Measurements from ENCODE around the gene NUDT22.

Gene NUDT22

GRCh38 chr11:64259533-64260067 is 33.5 kb downstream of the NUDT22 start:
- no peak for DNase-seq

DNA sequence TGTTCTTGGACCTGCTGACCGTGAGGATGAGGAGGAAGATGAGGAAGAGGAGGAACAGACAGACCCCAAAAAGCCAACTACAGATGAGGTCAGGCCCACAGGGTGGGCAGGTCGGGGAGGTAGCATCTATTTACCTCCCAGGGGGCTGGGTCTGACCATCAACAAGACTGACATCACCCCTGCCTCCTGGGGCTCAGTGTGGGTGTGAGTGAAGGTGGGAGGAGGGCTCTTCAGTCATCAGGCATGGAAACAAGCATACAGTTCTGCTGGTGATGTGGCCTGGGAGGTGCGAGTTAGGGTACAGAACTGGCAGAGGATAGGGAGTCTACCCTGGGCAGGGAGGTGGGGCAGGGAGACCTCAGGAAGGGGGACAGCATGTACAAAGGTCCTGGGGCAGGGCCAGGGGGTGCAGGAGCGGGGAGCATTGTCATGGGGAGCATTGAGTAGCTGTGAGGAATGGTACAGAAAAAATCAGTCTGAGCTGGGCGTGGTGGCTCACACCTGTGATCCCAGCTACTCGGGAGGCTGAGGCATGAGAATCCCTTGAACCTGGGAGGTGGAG is 34.2 kb downstream of the NUDT22 start:
- DNase-seq, result no peak

DNA sequence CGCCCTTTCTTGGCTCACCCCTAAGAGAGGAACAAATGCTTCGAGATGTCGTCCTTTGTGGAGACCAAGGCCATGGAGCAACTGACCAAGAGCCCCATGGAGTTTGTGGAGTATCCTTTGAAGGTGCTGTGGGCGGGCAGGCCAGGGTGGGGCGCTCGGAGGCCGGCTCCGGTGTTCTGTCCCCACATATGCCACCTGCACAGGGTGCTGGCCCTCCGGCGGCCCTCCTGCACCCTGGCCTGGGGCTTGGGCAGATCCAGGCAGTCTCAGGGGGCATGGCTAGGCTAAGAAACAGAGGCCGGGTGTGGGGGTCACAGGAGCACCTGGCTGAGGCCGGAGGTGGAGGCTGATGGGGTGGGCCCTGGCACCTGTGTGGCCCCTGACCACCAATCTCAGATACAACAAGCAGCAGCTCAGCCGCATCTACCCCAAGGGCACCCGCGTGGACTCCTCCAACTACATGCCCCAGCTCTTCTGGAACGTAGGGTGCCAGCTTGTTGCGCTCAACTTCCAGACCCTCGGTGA is 35.5 kb downstream of the NUDT22 start:
- no peak for DNase-seq

- no peak for DNase-seq
Observed at GRCh38 chr11:64262271-64263002, 36.4 kb downstream of the NUDT22 start.

- DNase-seq, result no peak
Observed at GRCh38 chr11:64263021-64263946, 37.2 kb downstream of the NUDT22 start.

GRCh38 chr11:64263947-64264317 is 37.9 kb downstream of the NUDT22 start:
- no peak for DNase-seq

DNA sequence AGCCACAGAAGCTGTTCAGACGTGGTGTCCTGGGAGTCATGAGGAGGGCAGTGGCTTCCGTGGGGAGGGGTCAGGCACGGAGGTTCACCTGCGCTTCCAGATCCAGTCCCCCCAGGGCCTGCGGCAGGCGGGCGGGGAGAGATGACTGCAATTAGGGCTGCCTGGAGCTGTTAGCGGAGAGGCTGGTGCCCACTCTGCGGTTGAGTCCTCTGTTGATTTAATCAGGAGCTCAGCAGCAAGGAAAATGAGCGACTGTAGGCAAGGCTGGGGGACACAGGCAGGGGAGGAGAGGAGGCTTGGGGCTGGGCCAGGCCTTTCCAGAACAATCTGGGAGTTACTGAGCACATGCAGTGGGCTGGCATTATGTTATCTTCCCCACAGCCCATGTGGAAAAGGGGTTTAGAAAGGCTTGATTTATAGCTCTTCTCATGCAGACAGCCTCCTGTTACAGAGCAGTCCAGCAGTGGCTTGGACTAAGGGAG is 38.3 kb downstream of the NUDT22 start:
- DNase-seq, result no peak

DNA sequence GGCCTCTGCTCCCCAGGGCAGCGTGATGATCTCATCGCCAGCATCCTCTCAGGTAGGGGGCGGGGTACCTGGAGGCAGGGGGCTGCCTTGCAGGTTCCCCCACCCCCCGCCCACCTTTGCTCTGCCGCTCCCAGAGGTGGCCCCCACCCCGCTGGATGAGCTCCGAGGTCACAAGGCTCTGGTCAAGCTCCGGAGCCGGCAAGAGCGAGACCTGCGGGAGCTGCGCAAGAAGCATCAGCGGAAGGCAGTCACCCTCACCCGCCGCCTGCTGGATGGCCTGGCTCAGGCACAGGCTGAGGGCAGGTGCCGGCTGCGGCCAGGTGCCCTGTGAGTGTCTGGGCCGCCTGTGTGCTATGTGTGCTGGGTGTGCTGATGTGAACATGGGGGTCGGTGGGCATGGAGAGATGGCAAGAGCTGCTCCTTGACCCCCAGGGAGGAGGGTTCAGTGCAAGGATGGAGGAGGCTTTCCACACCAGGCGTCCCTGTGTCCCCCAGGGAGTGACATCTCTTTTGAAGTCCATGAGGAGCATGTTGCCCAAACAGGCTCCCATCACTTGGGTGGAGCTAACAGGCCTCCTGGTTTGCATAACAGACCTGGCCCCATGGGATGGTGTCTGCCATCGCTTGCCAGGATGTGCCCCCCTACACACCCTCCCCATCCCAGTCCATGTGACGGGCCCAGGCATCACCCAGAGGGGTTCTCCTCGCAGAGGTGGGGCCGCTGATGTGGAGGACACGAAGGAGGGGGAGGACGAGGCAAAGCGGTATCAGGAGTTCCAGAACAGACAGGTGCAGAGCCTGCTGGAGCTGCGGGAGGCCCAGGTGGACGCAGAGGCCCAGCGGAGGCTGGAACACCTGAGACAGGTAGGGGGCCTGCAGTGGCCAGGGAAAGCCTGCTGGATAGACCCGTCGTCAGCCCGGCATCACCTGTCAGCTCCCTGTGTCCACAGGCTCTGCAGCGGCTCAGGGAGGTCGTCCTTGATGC is 39.4 kb downstream of the NUDT22 start:
- DNase-seq, result no peak

GRCh38 chr11:64266339-64266738 is 40.3 kb downstream of the NUDT22 start:
- DNase-seq, result no peak

DNA sequence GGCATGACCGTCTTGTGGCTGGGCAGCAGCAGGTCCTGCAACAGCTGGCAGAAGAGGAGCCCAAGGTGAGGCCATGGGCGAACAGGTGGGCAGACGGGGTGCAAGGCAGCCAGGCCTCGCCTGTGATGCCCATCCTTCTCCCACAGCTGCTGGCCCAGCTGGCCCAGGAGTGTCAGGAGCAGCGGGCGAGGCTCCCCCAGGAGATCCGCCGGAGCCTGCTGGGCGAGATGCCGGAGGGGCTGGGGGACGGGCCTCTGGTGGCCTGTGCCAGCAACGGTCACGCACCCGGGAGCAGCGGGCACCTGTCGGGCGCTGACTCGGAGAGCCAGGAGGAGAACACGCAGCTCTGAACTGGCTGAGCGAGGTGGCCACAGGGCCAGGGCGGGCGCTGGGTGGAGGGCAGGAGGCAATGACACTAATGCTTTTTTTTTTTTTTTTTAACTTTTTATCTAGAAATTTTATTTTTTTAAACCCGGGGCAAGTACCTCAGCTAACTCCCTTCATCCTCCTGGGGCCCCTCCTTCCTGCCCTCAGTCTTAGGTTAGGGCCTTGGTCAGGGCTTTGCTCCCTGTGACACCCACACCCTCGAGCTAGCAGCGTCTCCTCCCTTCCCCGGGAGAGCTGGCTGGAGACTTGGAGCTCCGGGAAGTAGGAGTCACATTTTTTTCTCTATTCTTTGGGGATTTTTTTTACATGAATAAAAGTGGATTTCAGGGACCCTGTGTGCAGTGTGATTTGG is 41.3 kb downstream of the NUDT22 start:
- no peak for DNase-seq

GRCh38 chr11:64268025-64268892 is 42.2 kb downstream of the NUDT22 start:
- peak in 1 of 2 experiments; percentile 62 for DNase-seq

DNA sequence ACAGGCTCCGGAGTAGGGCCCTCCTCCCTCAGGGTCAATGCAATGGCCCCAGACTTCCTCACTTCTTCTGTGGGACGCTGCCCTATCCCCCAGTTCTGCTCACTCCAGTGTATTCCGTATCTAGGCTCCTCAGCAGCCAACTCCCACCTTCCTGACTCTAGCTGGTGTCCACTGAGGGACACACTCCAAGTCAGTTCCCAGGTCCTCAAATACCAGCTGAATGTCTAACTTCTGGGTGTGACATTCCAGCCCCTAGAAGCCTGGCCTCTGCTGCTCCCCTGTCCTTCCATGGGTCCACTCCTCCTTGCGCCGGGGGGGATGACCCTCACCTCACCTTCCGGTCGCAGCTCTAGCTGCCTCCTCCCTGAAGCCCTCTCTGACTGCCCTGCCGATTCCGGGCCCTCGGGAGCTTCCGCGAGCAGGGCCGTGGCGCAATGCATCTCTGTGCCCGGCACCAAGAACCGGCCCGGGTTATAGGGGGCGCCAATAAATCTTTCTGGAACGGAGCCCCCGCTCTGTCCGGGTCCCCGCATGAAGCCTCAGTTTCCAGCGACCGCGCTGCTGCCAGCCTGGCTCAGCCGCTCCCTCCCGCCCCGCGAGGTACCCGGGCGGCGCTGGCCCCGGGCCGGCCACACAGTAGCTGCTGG is 42.9 kb downstream of the NUDT22 start:
- DNase-seq, result peak; percentile 59 to 62

GRCh38 chr11:64269540-64270220 is 43.6 kb downstream of the NUDT22 start:
- peak; percentile 98 to 99 for DNase-seq

DNA sequence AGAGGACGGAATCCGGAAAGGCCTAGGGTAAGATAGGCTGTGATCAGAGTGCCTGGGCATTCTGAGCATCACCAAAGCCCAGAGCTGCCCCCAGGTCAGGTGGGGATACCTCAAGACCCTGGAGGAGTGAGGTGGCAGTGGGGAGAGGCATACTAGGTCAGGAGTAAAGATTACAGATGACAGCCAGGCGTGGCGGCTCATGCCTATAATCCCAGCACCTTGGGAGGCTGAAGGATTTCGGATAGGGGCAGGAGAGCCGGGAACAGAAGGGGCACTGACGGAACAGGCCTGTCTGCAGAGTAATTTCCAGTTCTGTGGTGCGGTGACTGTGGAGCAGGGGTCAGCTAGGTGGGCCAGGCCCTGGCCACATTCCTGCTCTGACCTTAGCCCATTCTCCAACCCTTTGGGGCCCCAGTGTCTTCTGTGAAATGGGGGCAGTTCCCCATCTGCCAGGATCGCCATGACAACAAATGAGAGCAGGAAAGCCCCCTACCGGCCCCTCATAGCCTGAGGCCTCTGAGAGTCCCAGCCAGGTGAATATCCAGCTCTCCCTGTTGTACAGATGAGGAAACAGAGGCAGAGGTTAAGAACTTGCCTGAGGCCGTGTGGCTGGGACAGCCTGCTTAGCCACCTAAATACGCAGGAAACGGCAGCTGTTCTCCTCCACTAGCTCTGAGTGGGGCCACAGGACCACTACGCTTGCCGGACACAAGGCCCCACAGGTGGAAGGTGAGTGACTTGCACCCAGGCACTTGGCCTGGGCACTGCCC is 49.1 kb downstream of the NUDT22 start:
- DNase-seq, result no peak

GRCh38 chr11:64275841-64276240 is 49.8 kb downstream of the NUDT22 start:
- no peak for DNase-seq

DNA sequence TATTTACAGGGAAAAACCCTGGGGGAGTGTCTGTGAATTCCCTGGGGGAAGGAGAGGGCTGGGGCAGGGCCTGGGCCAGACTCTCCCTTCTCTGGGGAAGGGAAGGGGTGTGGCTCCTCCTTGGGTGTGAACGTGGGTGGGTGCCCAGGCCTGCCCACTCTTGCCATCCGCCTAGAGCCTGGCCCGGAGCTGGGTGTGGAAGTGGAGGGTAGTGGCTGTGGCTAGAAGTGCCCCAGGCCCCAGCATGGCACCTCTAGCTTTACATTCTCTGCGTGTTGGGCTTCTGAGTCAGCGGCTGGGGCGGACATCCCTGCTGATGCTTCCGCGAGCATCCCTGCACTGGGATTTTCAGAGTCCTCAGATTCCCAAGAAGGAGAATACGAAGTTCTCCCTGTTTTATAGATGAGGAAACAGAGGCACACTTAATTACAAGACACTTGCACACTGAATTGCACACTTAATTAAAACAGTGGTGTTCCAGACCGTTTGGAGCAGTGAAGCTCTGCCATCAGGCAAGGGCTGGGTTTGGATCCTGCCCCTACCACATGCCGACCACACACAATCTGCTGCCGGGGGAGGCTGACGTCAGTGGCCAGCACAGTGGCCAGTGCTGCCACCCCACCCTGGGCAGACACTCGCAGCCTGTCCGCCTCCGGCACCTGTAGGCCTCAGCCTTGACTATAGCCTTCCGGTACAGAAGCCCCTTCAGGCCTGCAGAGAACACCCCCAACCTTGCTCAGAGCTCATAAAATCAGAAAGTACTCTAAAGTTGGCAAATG is 50.8 kb downstream of the NUDT22 start:
- no peak for DNase-seq

DNA sequence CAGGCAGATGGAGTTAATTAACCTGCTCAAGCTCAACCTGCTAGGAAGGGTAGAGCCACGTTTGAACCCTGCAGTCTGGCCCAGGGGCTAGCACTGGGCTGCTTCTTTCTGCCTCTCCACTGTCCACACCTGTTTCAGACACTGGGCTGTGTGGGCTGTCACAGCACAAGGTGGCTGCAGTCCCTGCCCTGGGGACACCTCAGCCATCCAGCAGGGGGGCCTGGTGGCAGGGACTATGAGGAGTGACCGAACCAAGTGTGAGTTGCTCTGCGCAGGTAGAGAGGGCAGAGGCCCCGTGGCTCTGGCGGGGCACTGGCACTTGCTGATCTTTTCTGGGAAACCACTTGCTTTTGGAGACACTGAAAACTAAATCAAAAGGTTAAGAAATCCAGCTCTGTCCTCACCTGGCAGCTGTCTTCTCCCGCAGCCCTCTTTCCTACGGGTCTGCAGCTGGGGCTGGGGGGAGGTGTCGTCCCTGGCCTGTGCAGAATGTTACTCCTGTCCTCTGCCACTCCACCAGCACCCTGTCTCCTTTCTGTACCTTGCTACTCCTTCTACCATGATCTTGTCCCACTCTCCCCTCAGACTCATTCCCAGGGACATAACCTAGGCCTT is 52.6 kb downstream of the NUDT22 start:
- no peak for DNase-seq
